ENCODE data around the gene ZNF446. TPM values are rescaled to one million over a fixed set of nuclear protein-coding genes. Genes with fewer than 3 reads are reported as not detected.
"Not testable (repeated sequence)": the region's sequence is repeated elsewhere in the genome, so short reads cannot be mapped to it uniquely, and the experiment has no call there.

The ZNF446 gene
- total RNA-seq, 1 donor from 2014 or later = 17.4 TPM

- no peak for DNase-seq (ENCODE audit: extremely low spot score, unreplicated experiment)
- H3K4me1 Mint-ChIP-seq (ENCODE audit: unreplicated experiment) = peaks cover 12% of the 10 kb centered on the region
- H3K9me3 Mint-ChIP-seq = peaks cover 24% of the 10 kb centered on the region
- H3K27me3 Mint-ChIP-seq = peaks cover 20% of the 10 kb centered on the region
- no peak for TF ChIP-seq CTCF (conservative IDR thresholded peaks at IDR 0.05)
- H3K27ac Mint-ChIP-seq = peak overlapping the region; percentile 91
- peak overlapping the region; percentile 96 for H3K4me3 Mint-ChIP-seq
- H3K36me3 Mint-ChIP-seq = peaks cover 42% of the 10 kb centered on the region
These were observed 35.6 kb upstream of the ZNF446 start for GRCh38 chr19:58440556-58440955.

- Mint-ChIP-seq H3K9me3 (peaks cover 12% of the 10 kb centered on the region), H3K36me3 (peaks cover 21% of the 10 kb centered on the region), H3K27me3 (peaks cover 26% of the 10 kb centered on the region), H3K4me1 (ENCODE audit: unreplicated experiment) (peaks cover 12% of the 10 kb centered on the region)
- not testable (repeated sequence) for H3K27ac Mint-ChIP-seq; H3K4me3 Mint-ChIP-seq; DNase-seq (ENCODE audit: extremely low spot score, unreplicated experiment)
These were observed 33.2 kb upstream of the ZNF446 start for GRCh38 chr19:58442986-58443385.

- H3K27ac Mint-ChIP-seq; H3K36me3 Mint-ChIP-seq; DNase-seq (ENCODE audit: extremely low spot score, unreplicated experiment); H3K4me3 Mint-ChIP-seq; H3K9me3 Mint-ChIP-seq: not testable (repeated sequence)
- H3K27me3 Mint-ChIP-seq = peaks cover 22% of the 10 kb centered on the region
- peaks cover 11% of the 10 kb centered on the region for H3K4me1 Mint-ChIP-seq (ENCODE audit: unreplicated experiment)
These were observed 27.3 kb upstream of the ZNF446 start for GRCh38 chr19:58448860-58449259.

- H3K27me3 Mint-ChIP-seq = peaks cover 12% of the 10 kb centered on the region
- not testable (repeated sequence) for H3K9me3 Mint-ChIP-seq, H3K4me3 Mint-ChIP-seq
These were observed 26.2 kb upstream of the ZNF446 start for GRCh38 chr19:58449980-58450379.

GRCh38 chr19:58450856-58451357 is 25.2 kb upstream of the ZNF446 start:
- H3K4me3 Mint-ChIP-seq = peak overlapping the region; percentile 94
- DNase-seq (ENCODE audit: extremely low spot score, unreplicated experiment) = no peak
- peaks cover 11% of the 10 kb centered on the region for H3K4me1 Mint-ChIP-seq (ENCODE audit: unreplicated experiment)
- no peak for TF ChIP-seq CTCF (conservative IDR thresholded peaks at IDR 0.05)
- no peaks in the 10 kb centered on the region for H3K9me3 Mint-ChIP-seq
- H3K27me3 Mint-ChIP-seq = peaks cover 9% of the 10 kb centered on the region
- peaks cover 4% of the 10 kb centered on the region for H3K36me3 Mint-ChIP-seq
- H3K27ac Mint-ChIP-seq = peak overlapping the region; percentile 60

More at GRCh38 chr19:58449980-58450379, 26.2 kb upstream of the ZNF446 start:
- peaks cover 11% of the 10 kb centered on the region for H3K4me1 Mint-ChIP-seq (ENCODE audit: unreplicated experiment)
- not testable (repeated sequence) for H3K36me3 Mint-ChIP-seq; H3K27ac Mint-ChIP-seq; DNase-seq (ENCODE audit: extremely low spot score, unreplicated experiment)

GRCh38 chr19:58451358-58452101 is 24.6 kb upstream of the ZNF446 start, which contains the start of gene ZNF324B:
TSS of gene ZNF324B (plus strand) at chr19:58451622. CDS start at chr19:58453702, 2,080 bp downstream.
- Mint-ChIP-seq H3K9me3 (no peaks in the 10 kb centered on the region), H3K27me3 (peaks cover 9% of the 10 kb centered on the region), H3K36me3 (peaks cover 4% of the 10 kb centered on the region), H3K27ac (peak within 1 kb of the TSS; percentile 60), H3K4me3 (peak within 1 kb of the TSS; percentile 94), H3K4me1 (ENCODE audit: unreplicated experiment) (peaks cover 11% of the 10 kb centered on the region)
- DNase-seq (ENCODE audit: extremely low spot score, unreplicated experiment) = peak; percentile 96
- peak; percentile 28 for TF ChIP-seq CTCF (conservative IDR thresholded peaks at IDR 0.05)

- TF ChIP-seq CTCF (conservative IDR thresholded peaks at IDR 0.05) = no peak
- peaks cover 11% of the 10 kb centered on the region for H3K4me1 Mint-ChIP-seq (ENCODE audit: unreplicated experiment)
- no peak for DNase-seq (ENCODE audit: extremely low spot score, unreplicated experiment)
- H3K9me3 Mint-ChIP-seq = no peaks in the 10 kb centered on the region
- no peak overlapping the region for H3K27ac Mint-ChIP-seq
- peaks cover 3% of the 10 kb centered on the region for H3K27me3 Mint-ChIP-seq
- peak overlapping the region; percentile 70 for H3K4me3 Mint-ChIP-seq
- peaks cover 8% of the 10 kb centered on the region for H3K36me3 Mint-ChIP-seq
These were observed 22.4 kb upstream of the ZNF446 start for GRCh38 chr19:58453743-58454142.

Measured in type B pancreatic cell (in vitro differentiated cells).